ENCODE measurements around the gene LDLRAD3.

The LDLRAD3 gene

DNA sequence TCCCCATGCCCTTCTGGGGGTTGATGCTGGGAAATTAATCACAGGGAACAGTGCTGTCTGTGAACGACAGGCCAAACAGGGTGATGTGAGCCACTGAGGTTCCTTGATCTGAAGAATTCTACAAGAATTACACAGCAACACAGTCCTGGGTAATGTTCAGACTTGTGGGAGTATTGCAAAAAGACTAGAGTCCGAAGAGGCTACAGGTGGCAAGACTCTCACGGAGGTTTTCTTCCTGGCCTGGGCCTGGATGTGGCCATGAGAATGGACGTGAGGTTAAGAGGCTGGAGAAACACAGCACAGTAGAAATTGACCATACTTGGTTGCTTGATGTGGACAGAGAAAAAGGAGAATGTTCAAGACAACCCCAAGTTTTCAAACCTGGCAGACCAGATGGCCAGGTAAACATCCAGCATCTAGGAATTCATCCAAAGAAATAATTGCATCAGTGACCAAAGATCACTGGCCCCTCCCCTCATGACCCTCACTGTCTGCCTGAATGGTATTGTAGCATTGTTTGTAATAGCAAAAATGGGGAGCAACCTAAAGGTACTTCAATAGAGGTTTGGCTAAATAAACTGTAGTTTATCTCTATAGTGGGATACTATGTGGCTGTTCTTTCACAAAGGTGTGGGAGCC, 274.5 kb downstream of the LDLRAD3 start:
- TF ChIP-seq, protein P1, sequence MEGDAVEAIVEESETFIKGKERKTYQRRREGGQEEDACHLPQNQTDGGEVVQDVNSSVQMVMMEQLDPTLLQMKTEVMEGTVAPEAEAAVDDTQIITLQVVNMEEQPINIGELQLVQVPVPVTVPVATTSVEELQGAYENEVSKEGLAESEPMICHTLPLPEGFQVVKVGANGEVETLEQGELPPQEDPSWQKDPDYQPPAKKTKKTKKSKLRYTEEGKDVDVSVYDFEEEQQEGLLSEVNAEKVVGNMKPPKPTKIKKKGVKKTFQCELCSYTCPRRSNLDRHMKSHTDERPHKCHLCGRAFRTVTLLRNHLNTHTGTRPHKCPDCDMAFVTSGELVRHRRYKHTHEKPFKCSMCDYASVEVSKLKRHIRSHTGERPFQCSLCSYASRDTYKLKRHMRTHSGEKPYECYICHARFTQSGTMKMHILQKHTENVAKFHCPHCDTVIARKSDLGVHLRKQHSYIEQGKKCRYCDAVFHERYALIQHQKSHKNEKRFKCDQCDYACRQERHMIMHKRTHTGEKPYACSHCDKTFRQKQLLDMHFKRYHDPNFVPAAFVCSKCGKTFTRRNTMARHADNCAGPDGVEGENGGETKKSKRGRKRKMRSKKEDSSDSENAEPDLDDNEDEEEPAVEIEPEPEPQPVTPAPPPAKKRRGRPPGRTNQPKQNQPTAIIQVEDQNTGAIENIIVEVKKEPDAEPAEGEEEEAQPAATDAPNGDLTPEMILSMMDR (IDR thresholded peaks at IDR 0.05; ENCODE audit: extremely low read depth, missing control alignments): no peak
- DNase-seq (ENCODE audit: low spot score): no peak

DNA sequence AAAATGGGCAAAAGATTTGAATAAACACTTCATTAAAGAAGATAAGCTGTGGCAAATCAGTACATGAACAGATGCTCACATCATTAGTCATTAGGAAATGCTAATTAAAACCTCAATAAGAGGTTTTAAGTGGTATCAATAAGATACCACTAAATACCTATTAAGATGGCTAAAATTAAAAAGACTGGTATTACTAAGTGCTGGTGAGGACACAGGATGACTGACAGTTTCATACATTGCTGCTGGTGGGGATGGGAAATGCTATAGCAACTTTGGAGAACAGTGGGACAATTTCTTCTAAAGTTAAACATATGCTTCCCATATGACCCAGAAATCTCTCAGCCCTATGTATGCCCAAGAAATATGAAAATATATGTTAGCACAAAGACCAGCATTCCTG, 276.1 kb downstream of the LDLRAD3 start:
- TF ChIP-seq, protein P1 (IDR thresholded peaks at IDR 0.05; ENCODE audit: extremely low read depth, missing control alignments): no peak
- DNase-seq (ENCODE audit: low spot score): no peak

DNA sequence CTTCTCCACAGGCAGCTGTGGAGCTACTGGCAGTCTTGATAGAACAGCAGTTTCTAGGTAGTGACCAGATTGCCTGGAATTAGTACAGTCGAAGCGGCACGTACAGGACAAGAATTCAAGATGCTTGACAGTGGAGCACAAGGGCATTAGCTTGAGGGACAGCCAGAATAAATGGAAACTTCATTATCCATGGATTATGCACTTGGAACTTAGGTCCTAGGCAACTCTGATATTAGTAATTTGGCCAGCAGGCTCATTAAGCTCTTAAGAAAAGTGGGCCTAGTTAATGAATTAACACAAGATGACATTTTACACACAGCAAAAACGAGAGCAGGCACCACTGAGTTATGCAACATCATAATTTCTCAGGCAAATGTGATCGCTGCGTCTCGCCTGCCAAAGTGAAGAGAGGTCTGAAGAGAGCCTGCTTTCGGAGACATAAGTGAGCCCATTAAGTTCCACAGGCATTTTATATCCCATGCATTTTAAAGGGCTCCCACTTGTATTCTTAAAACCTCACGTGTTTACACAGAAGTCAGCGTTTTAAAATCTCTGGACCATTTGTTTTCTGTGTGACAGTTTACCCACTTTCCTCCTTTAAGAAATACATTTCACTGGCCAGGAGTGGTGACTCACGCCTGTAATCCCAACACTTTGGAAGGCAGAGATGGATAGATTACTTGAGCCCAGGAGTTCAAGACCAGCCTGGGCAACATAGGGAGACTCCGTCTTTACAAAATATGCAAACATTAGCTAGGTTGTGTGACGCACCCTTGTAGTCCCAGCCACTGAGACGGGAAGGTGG, 279.2 kb downstream of the LDLRAD3 start:
- DNase-seq (ENCODE audit: low spot score): no peak
- TF ChIP-seq, protein P1 (IDR thresholded peaks at IDR 0.05; ENCODE audit: extremely low read depth, missing control alignments): no peak

DNA sequence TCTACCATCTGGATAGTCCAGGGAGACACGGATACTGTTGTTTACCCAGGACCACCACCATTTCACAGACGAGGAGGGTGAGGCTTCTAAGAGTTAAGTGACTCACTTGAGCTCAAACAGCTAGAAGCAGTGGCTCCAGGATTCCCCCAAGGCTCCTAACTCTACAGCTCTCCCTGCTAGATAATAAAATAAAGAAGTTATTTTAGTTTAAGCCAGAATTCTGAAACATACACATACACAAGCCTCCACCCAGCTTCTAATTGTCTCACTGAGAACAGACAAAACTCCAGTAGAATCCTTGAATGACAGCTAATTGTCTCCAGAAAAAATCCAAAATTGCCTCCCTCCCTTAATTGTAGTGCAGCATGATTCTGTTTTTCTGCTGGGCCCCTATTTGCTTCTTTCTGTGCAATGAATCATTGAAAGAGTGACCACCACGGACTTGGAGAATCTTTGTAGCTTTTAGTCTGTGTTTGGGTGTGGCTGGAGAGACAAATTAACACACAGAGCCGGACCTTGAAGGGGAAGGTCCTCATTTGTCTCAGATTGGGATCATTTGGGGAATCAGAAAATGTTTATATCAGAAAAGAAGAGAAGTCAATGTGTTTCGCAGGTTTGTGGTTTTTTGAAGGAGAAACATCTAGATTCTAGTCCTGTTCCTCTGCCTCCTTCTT, 280.5 kb downstream of the LDLRAD3 start:
- DNase-seq (ENCODE audit: low spot score): no peak
- TF ChIP-seq, protein P1 (IDR thresholded peaks at IDR 0.05; ENCODE audit: extremely low read depth, missing control alignments): no peak

DNA sequence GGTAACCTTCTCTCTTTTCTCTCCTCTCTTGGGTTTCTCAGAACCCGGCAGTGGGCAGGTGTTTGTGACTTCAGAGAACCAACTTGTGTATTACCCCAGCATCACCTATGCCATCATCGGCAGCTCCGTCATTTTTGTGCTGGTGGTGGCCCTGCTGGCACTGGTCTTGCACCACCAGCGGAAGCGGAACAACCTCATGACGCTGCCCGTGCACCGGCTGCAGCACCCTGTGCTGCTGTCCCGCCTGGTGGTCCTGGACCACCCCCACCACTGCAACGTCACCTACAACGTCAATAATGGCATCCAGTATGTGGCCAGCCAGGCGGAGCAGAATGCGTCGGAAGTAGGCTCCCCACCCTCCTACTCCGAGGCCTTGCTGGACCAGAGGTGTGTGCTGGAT, 283.2 kb downstream of the LDLRAD3 start:
- no peak for DNase-seq (ENCODE audit: low spot score)
- TF ChIP-seq, protein P1 (IDR thresholded peaks at IDR 0.05; ENCODE audit: extremely low read depth, missing control alignments): no peak

DNA sequence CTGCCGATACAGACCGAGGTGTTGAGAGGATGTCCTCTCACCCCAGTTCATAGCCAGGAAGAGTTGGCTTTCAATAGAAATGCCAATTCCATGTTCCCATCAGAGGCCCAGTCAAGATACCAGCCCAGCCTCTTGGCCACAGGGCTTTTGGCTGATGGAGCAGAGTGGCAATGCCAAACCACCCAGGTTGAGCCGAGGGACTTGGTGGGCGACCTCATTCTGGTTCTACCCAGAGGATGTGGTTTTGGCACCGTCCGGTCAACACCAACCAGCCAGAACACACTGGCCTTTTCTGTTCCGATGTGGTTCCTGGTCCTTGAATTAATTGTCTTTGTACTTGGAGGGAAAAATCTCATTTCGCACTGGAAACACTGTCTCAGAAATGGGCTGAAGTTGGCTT, 284.8 kb downstream of the LDLRAD3 start:
- DNase-seq (ENCODE audit: low spot score): no peak
- TF ChIP-seq, protein P1 (IDR thresholded peaks at IDR 0.05; ENCODE audit: extremely low read depth, missing control alignments): no peak

Measured in GM20000 (cell line).